GM13976 (cell line): ENCODE data around the gene VAV1.

Experiments
- DNase-seq: peaks from one replicate; pipeline ENCODE4 v3.0.0; 2012; ENCODE audit warnings: low spot score
- CTCF ChIP-seq: IDR thresholded peaks from 2 replicates; pipeline ENCODE4 v1.5.1; 2012; ENCODE audit warnings: borderline replicate concordance, mild to moderate bottlenecking; ENCODE audit not compliant: insufficient read depth; ENCODE audit errors: extremely low read depth, missing control alignments, control extremely low read depth
- in situ Hi-C: fragments of 300-500 bp; cut with MboI; formaldehyde crosslinking; loops from one replicate; pipeline ENCODE4 v1.12.0; 2022; ENCODE audit warnings: low sequenced_read_pairs, mixed read lengths, inconsistent platforms; ENCODE audit not compliant: unreplicated experiment

Gene VAV1

GRCh38 chr19:6894313-6894712 lies 121.8 kb downstream of the VAV1 start:
- no peak for TF ChIP-seq CTCF
- in situ Hi-C loops, result no loop called here
- DNase-seq, result no peak

DNA sequence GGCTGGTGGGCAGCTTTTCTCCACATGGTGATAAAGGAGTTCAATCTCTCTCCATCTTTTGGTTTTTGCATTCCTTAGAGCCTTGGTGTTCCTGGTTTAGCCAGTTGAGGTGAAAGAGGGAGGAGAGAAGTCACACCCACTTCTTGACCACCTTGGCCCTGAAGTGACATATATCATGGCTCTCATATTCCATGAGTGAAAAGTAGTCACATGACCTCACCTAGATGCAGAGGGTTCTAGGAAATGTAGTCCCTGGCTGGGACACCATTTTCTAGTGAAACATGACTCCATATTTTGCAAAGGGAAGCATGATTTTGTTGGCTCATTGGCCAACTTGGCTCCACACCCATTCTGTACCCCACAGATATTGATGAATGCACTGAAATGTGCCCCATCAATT lies 130.9 kb downstream of the VAV1 start:
- no peak for DNase-seq
- in situ Hi-C loops, result no loop called here
- no peak for TF ChIP-seq CTCF

DNA sequence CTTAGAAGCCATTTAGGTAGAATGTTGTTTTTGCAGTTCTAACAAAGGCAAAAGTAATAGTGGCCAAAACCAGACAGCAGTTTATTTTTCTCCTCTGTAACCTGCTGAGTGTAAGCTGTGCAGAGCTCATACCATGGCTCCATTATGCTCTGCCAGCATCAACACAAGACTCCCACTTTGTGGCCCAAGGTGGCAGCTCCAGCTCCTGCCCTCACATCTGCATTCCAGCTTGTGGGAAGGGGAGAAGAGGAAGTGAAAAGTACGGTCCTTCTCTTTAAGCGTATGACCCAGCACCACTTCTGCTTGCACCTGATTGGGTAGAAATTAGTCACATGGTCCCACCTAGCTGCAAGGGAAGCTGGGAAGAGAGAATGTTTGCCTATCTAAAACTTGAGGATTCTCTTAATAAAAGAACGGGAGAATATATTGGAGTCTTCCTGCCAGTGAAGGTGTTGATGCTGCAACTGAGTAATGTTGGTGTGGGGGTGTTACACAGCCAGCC lies 134.1 kb downstream of the VAV1 start:
- in situ Hi-C loops, result no loop called here
- no peak for DNase-seq
- TF ChIP-seq CTCF, result no peak
